Ascending aorta (tissue), 2 donors: ENCODE measurements around the gene PSORS1C2. TPM values are rescaled to one million over a fixed set of nuclear protein-coding genes. Genes with fewer than 3 reads are reported as not detected.

Experiments
- DNase-seq, 2 donors: peaks; one replicate each; pipeline ENCODE4 v3.0.0-alpha.2; 2019; ENCODE audit warnings: low spot score in 2 of 2
- H3K27ac ChIP-seq, 2 donors: fragments of 200-600 bp; sonication (generic); one replicate each; pipeline ENCODE4 v1.5.1; 2016 to 2017; ENCODE audit warnings: mild to moderate bottlenecking in 1 of 2
- H3K27me3 ChIP-seq: fragments of 200-600 bp; sonication (generic); one replicate; pipeline ENCODE4 v1.5.1; 2017
- H3K36me3 ChIP-seq, 2 donors: fragments of 200-600 bp; sonication (generic); one replicate each; pipeline ENCODE4 v1.5.1; 2016
- H3K4me1 ChIP-seq, 2 donors: fragments of 200-600 bp; sonication (generic); one replicate each; pipeline ENCODE4 v1.5.1; 2016 to 2017; ENCODE audit warnings: mild to moderate bottlenecking in 1 of 2
- H3K4me3 ChIP-seq, 2 donors: fragments of 200-600 bp; sonication (generic); one replicate each; pipeline ENCODE4 v1.5.1; 2016 to 2017; ENCODE audit warnings: mild to moderate bottlenecking in 1 of 2
- H3K9me3 ChIP-seq, 2 donors: fragments of 200-600 bp; sonication (generic); one replicate each; pipeline ENCODE4 v1.5.1; 2016
- intact Hi-C: fragments of 100-400 bp; cut with DNase I; formaldehyde crosslinking; loops from one replicate; pipeline ENCODE4 v1.15.1; 2023
- total RNA-seq: library from RNA; depleted of rRNA; stranded (reverse); fragments of >200 nt; gene quantifications from one replicate; pipeline ENCODE4 v1.1.0, GENCODE V29; 2016
- TF ChIP-seq, protein P1 (sequence below), 3 experiments: fragments of 200-600 bp in 2 of 3; fragments of 450-650 bp in 1 of 3; sonication (generic) in 2 of 3; IDR thresholded peaks; one replicate each; pipeline ENCODE4 v1.5.1; 2016 to 2019; ENCODE audit warnings: antibody characterized with exemption in 3 of 3, mild to moderate bottlenecking in 1 of 3, moderate library complexity in 1 of 3

The PSORS1C2 gene
- total RNA-seq, 1 donor from 2014 or later: 5.2 TPM

- DNase-seq: no peak
- H3K27me3 ChIP-seq: no peaks in the 10 kb centered on the region
- no peaks in the 10 kb centered on the region for H3K9me3 ChIP-seq
- intact Hi-C loops: no loop called here
- no peak overlapping the region for H3K4me3 ChIP-seq
- H3K27ac ChIP-seq: no peak overlapping the region
- TF ChIP-seq, protein P1, sequence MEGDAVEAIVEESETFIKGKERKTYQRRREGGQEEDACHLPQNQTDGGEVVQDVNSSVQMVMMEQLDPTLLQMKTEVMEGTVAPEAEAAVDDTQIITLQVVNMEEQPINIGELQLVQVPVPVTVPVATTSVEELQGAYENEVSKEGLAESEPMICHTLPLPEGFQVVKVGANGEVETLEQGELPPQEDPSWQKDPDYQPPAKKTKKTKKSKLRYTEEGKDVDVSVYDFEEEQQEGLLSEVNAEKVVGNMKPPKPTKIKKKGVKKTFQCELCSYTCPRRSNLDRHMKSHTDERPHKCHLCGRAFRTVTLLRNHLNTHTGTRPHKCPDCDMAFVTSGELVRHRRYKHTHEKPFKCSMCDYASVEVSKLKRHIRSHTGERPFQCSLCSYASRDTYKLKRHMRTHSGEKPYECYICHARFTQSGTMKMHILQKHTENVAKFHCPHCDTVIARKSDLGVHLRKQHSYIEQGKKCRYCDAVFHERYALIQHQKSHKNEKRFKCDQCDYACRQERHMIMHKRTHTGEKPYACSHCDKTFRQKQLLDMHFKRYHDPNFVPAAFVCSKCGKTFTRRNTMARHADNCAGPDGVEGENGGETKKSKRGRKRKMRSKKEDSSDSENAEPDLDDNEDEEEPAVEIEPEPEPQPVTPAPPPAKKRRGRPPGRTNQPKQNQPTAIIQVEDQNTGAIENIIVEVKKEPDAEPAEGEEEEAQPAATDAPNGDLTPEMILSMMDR (IDR thresholded peaks at IDR 0.05): no peak
- H3K4me1 ChIP-seq: peaks cover 0 to 4% of the 10 kb centered on the region in 2 donors
- H3K36me3 ChIP-seq: peaks cover 0 to 6% of the 10 kb centered on the region in 2 donors
Measured at GRCh38 chr6:31140643-31141042, 1.8 kb upstream of the PSORS1C2 start.

- DNase-seq: no peak
- no peak overlapping the region for H3K4me3 ChIP-seq
- H3K36me3 ChIP-seq: peaks cover 0 to 2% of the 10 kb centered on the region in 2 donors
- intact Hi-C loops: loop anchor here (5.0 kb wide), 1 partner anchor 133 kb away; the partner anchor contains the start of gene HLA-C
- H3K4me1 ChIP-seq: peaks cover 0 to 4% of the 10 kb centered on the region in 2 donors
- H3K9me3 ChIP-seq: no peaks in the 10 kb centered on the region
- no peaks in the 10 kb centered on the region for H3K27me3 ChIP-seq
- H3K27ac ChIP-seq: no peak overlapping the region
- TF ChIP-seq, protein P1 (IDR thresholded peaks at IDR 0.05): no peak
Measured at GRCh38 chr6:31139599-31139998, 733 bp upstream of the PSORS1C2 start.

DNA sequence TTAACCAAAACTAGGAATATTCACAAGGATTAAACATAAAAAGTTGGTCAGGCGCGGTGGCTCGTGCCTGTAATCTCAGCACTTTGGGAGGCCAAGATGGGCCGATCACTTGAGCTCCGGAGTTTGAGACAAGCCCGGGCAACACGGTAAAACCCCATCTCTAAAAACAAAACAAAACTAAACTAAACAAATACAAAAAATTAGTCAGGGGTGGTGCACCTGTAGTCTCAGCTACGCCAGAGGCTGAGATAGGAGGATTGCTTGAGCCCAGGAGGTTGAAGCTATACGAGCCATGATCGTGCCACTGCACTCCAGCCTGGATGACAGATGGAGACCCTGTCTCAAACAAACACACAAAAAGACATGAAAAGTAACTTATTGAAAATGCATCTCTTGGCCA, 3.2 kb downstream of the PSORS1C2 start:
- intact Hi-C loops: loop anchor here (5.0 kb wide), 1 partner anchor 137 kb away; the partner anchor contains the start of gene HLA-C
- DNase-seq: no peak
- Histone ChIP-seq H3K9me3 (no peaks in the 10 kb centered on the region), H3K4me1 (no peaks in the 10 kb centered on the region), H3K36me3 (no peaks in the 10 kb centered on the region), H3K27ac (no peak overlapping the region), H3K27me3 (no peaks in the 10 kb centered on the region), H3K4me3 (no peak overlapping the region)
- TF ChIP-seq, protein P1 (IDR thresholded peaks at IDR 0.05): no peak

DNA sequence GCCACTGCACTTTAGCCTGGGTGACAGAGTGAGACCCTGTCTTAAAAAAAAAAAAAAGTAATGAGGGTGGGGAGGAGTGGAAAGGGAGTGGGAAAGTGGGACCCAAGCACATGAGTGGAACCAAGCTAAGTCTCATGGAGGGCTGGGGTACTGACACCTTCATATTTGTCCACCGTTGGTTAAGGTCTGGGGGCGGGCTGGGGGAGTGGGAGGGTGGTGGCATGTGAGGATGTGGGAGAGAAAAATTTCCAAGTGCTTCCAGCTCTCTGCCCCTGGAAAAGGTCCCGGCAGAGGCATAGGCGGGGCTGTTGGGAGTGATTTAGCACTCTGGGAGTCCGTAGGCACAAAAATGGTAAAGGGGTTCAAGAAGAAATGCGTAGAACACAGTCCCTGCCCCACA, 6.1 kb downstream of the PSORS1C2 start:
- Histone ChIP-seq H3K27me3 (no peaks in the 10 kb centered on the region), H3K4me1 (no peaks in the 10 kb centered on the region), H3K9me3 (no peaks in the 10 kb centered on the region), H3K4me3 (no peak overlapping the region), H3K36me3 (no peaks in the 10 kb centered on the region), H3K27ac (no peak overlapping the region)
- TF ChIP-seq, protein P1 (IDR thresholded peaks at IDR 0.05): no peak
- no peak for DNase-seq
- intact Hi-C loops: no loop called here

- no peaks in the 10 kb centered on the region for H3K4me1 ChIP-seq
- no peaks in the 10 kb centered on the region for H3K9me3 ChIP-seq
- H3K36me3 ChIP-seq: no peaks in the 10 kb centered on the region
- TF ChIP-seq, protein P1 (IDR thresholded peaks at IDR 0.05): no peak
- intact Hi-C loops: no loop called here
- no peak overlapping the region for H3K27ac ChIP-seq
- no peak overlapping the region for H3K4me3 ChIP-seq
- no peak for DNase-seq
- no peaks in the 10 kb centered on the region for H3K27me3 ChIP-seq
Measured at GRCh38 chr6:31131595-31131994, 7.3 kb downstream of the PSORS1C2 start.

DNA sequence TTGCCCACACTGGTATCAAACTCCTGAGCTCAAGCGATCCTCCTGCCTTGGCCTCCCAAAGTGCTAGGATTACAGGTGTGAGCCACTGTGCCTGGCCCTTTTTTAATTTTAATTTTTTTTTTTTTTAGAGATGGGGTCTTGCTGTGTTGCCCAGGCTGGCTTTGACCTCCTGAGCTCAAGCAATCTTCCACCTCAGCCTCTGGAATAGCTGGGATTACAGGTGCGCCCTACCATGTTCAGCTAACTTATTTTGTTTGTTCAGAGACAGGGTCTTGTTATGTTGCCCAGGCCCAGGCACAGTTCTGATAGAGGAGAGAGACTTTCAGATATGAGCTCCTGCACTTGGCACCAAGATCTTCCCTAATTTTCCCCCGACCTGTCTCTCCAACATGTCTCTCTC, 8.1 kb downstream of the PSORS1C2 start:
- H3K9me3 ChIP-seq: no peaks in the 10 kb centered on the region
- no peak overlapping the region for H3K4me3 ChIP-seq
- no peaks in the 10 kb centered on the region for H3K27me3 ChIP-seq
- TF ChIP-seq, protein P1 (IDR thresholded peaks at IDR 0.05): no peak
- no peaks in the 10 kb centered on the region for H3K4me1 ChIP-seq
- H3K27ac ChIP-seq: no peak overlapping the region
- intact Hi-C loops: no loop called here
- DNase-seq: no peak
- H3K36me3 ChIP-seq: no peaks in the 10 kb centered on the region
